GM12865 (cell line): ENCODE results near the gene COL23A1.

Experiments
- DNase-seq: peaks from one replicate; pipeline ENCODE4 v3.0.0; 2010; ENCODE audit warnings: low read depth
- H3K4me3 ChIP-seq: 2 replicates; pipeline ENCODE4 v1.5.1; 2011; ENCODE audit warnings: mild to moderate bottlenecking, low read depth, low read length, control low read depth
- CTCF ChIP-seq: IDR thresholded peaks from 2 replicates; pipeline ENCODE4 v1.5.1; 2011; ENCODE audit warnings: low read length, control low read depth, low read depth, inconsistent platforms; ENCODE audit not compliant: insufficient read depth; ENCODE audit errors: missing control alignments

The COL23A1 gene

GRCh38 chr5:178223828-178224335, 366.3 kb downstream of the COL23A1 start:
- TF ChIP-seq CTCF: no peak
- no peak for DNase-seq
- no peak overlapping the region for H3K4me3 ChIP-seq

- TF ChIP-seq CTCF: no peak
- DNase-seq: no peak
- no peak overlapping the region for H3K4me3 ChIP-seq
Observed at GRCh38 chr5:178223196-178223773, 366.9 kb downstream of the COL23A1 start.

- H3K4me3 ChIP-seq: no peak overlapping the region
- TF ChIP-seq CTCF: no peak
- no peak for DNase-seq
Observed at GRCh38 chr5:178222292-178222691, 367.9 kb downstream of the COL23A1 start.

GRCh38 chr5:178221853-178222252, 368.3 kb downstream of the COL23A1 start:
- TF ChIP-seq CTCF: no peak
- DNase-seq: no peak
- H3K4me3 ChIP-seq: no peak overlapping the region

- TF ChIP-seq CTCF: no peak
- DNase-seq: no peak
- no peak overlapping the region for H3K4me3 ChIP-seq
Observed at GRCh38 chr5:178221282-178221681, 368.9 kb downstream of the COL23A1 start.

- H3K4me3 ChIP-seq: no peak overlapping the region
- TF ChIP-seq CTCF: no peak
- DNase-seq: no peak
Observed at GRCh38 chr5:178218827-178219226, 371.4 kb downstream of the COL23A1 start.

- DNase-seq: no peak
- H3K4me3 ChIP-seq: no peak overlapping the region
- no peak for TF ChIP-seq CTCF
Observed at GRCh38 chr5:178218237-178218776, 371.9 kb downstream of the COL23A1 start.
